GM23248 (cell line): ENCODE results near the gene P4HA3.

Experiments
- EZH2 ChIP-seq: fragments of 200-600 bp; sonication (generic); IDR thresholded peaks from 2 replicates; pipeline ENCODE4 v1.6.1; 2018; ENCODE audit warnings: antibody characterized with exemption, mild to moderate bottlenecking; ENCODE audit not compliant: insufficient read depth, poor library complexity, severe bottlenecking
- EZH2phosphoT487 ChIP-seq: fragments of 200-600 bp; sonication (generic); IDR thresholded peaks from 2 replicates; pipeline ENCODE4 v1.6.1; 2018; ENCODE audit warnings: antibody characterized with exemption, moderate library complexity, mild to moderate bottlenecking, low read depth; ENCODE audit not compliant: insufficient read depth

GRCh38 chr11:74357449-74357848 is 46.0 kb upstream of the P4HA3 start:
- TF ChIP-seq EZH2 (no peak), EZH2phosphoT487 (no peak)
